Measurements from ENCODE around the gene FGF11.

Gene FGF11

GRCh38 chr17:7484067-7484918 lies 45.0 kb downstream of the FGF11 start, which contains the start of gene POLR2A (continued):
- TF ChIP-seq SP3 (tag by site-specific recombination; IDR thresholded peaks at IDR 0.05), result peak; percentile 94
- TF ChIP-seq ZNF664 (tag by site-specific recombination; IDR thresholded peaks at IDR 0.05), result peak; percentile 56; the same call in 1 of the 2 replicates
- TF ChIP-seq ZNF133 (tag by site-specific recombination; IDR thresholded peaks at IDR 0.05), result no peak
- 0 out of 2 replicates have a peak, but pooled peaks have one; percentile 50 for TF ChIP-seq HIC1 (tag by site-specific recombination; IDR thresholded peaks at IDR 0.05)
- TF ChIP-seq ZNF324 (tag by site-specific recombination; IDR thresholded peaks at IDR 0.05), result peak; percentile 82
- TF ChIP-seq, protein P1, sequence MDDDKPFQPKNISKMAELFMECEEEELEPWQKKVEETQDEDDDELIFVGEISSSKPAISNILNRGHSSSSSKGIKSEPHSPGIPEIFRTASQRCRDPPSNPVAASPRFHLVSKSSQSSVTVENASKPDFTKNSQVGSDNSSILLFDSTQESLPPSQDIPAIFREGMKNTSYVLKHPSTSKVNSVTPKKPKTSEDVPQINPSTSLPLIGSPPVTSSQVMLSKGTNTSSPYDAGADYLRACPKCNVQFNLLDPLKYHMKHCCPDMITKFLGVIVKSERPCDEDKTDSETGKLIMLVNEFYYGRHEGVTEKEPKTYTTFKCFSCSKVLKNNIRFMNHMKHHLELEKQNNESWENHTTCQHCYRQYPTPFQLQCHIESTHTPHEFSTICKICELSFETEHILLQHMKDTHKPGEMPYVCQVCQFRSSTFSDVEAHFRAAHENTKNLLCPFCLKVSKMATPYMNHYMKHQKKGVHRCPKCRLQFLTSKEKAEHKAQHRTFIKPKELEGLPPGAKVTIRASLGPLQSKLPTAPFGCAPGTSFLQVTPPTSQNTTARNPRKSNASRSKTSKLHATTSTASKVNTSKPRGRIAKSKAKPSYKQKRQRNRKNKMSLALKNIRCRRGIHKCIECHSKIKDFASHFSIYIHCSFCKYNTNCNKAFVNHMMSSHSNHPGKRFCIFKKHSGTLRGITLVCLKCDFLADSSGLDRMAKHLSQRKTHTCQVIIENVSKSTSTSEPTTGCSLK (tag by site-specific recombination; IDR thresholded peaks at IDR 0.05), result no peak
- peak; percentile 52; the same call in 1 of the 2 replicates for TF ChIP-seq ZBTB48 (tag by site-specific recombination; IDR thresholded peaks at IDR 0.05)
- TF ChIP-seq ZXDB (tag by site-specific recombination; IDR thresholded peaks at IDR 0.05), result peak; percentile 100
- no peak; the same call in 1 of the 2 replicates for TF ChIP-seq SCRT2 (tag by site-specific recombination; IDR thresholded peaks at IDR 0.05)
- TF ChIP-seq, protein P2, sequence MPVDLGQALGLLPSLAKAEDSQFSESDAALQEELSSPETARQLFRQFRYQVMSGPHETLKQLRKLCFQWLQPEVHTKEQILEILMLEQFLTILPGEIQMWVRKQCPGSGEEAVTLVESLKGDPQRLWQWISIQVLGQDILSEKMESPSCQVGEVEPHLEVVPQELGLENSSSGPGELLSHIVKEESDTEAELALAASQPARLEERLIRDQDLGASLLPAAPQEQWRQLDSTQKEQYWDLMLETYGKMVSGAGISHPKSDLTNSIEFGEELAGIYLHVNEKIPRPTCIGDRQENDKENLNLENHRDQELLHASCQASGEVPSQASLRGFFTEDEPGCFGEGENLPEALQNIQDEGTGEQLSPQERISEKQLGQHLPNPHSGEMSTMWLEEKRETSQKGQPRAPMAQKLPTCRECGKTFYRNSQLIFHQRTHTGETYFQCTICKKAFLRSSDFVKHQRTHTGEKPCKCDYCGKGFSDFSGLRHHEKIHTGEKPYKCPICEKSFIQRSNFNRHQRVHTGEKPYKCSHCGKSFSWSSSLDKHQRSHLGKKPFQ (tag by site-specific recombination; IDR thresholded peaks at IDR 0.05), result peak; percentile 44; the same call in 1 of the 2 replicates
- TF ChIP-seq ZSCAN30 (tag by site-specific recombination; IDR thresholded peaks at IDR 0.05), result peak; percentile 92
- TF ChIP-seq SCRT1 (tag by site-specific recombination; IDR thresholded peaks at IDR 0.05; ENCODE audit: borderline replicate concordance), result no peak
- TF ChIP-seq ZNF175 (tag by site-specific recombination; IDR thresholded peaks at IDR 0.05), result no peak
- TF ChIP-seq, protein P3, sequence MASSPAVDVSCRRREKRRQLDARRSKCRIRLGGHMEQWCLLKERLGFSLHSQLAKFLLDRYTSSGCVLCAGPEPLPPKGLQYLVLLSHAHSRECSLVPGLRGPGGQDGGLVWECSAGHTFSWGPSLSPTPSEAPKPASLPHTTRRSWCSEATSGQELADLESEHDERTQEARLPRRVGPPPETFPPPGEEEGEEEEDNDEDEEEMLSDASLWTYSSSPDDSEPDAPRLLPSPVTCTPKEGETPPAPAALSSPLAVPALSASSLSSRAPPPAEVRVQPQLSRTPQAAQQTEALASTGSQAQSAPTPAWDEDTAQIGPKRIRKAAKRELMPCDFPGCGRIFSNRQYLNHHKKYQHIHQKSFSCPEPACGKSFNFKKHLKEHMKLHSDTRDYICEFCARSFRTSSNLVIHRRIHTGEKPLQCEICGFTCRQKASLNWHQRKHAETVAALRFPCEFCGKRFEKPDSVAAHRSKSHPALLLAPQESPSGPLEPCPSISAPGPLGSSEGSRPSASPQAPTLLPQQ (tag by site-specific recombination; IDR thresholded peaks at IDR 0.05), result peak; percentile 86
- peak; percentile 60; the same call in 1 of the 2 replicates for TF ChIP-seq ZNF280D (tag by site-specific recombination; IDR thresholded peaks at IDR 0.05)
- TF ChIP-seq ZSCAN23 (tag by site-specific recombination; IDR thresholded peaks at IDR 0.05), result peak; percentile 98
- TF ChIP-seq ZNF169 (tag by site-specific recombination; IDR thresholded peaks at IDR 0.05), result no peak
- peak; percentile 43 for TF ChIP-seq ZNF24 (tag by site-specific recombination; IDR thresholded peaks at IDR 0.05)
- TF ChIP-seq, protein P4, sequence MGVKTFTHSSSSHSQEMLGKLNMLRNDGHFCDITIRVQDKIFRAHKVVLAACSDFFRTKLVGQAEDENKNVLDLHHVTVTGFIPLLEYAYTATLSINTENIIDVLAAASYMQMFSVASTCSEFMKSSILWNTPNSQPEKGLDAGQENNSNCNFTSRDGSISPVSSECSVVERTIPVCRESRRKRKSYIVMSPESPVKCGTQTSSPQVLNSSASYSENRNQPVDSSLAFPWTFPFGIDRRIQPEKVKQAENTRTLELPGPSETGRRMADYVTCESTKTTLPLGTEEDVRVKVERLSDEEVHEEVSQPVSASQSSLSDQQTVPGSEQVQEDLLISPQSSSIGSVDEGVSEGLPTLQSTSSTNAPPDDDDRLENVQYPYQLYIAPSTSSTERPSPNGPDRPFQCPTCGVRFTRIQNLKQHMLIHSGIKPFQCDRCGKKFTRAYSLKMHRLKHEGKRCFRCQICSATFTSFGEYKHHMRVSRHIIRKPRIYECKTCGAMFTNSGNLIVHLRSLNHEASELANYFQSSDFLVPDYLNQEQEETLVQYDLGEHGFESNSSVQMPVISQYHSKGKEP (tag by site-specific recombination; IDR thresholded peaks at IDR 0.05), result peak; percentile 37; the same call in 1 of the 2 replicates
- TF ChIP-seq KLF9 (tag by site-specific recombination; IDR thresholded peaks at IDR 0.05; ENCODE audit: low read depth), result peak; percentile 87
- TF ChIP-seq ZNF707 (tag by site-specific recombination; IDR thresholded peaks at IDR 0.05), result no peak
- TF ChIP-seq ZBTB20 (tag by site-specific recombination; IDR thresholded peaks at IDR 0.05), result peak; percentile 63; the same call in 1 of the 2 replicates
- TF ChIP-seq SETDB1 (IDR thresholded peaks at IDR 0.05; ENCODE audit: insufficient read length, low read length), result no peak
- no peak for TF ChIP-seq ZNF549 (tag by site-specific recombination; IDR thresholded peaks at IDR 0.05)
- TF ChIP-seq ZNF214 (tag by site-specific recombination; IDR thresholded peaks at IDR 0.05; ENCODE audit: borderline replicate concordance), result no peak
- TF ChIP-seq ZNF544 (tag by site-specific recombination; IDR thresholded peaks at IDR 0.05), result no peak
- peak; percentile 37; the same call in 1 of the 2 replicates for TF ChIP-seq ZNF701 (tag by site-specific recombination; IDR thresholded peaks at IDR 0.05)
